Body of pancreas (tissue), 4 donors: ENCODE results near the gene MEIS3. TPM values are rescaled to one million over a fixed set of nuclear protein-coding genes. Genes with fewer than 3 reads are reported as not detected.
"Not testable (repeated sequence)": the region's sequence is repeated elsewhere in the genome, so short reads cannot be mapped to it uniquely, and the experiment has no call there.

Experiments used
- ATAC-seq: fragments of 150-250 bp; one replicate; pipeline ENCODE4 v1.9.1; 2016
- DNase-seq, 4 donors: peaks; one replicate each; pipeline ENCODE4 v3.0.0-alpha.2; 2019
- H3K27ac ChIP-seq, 4 donors: fragments of 200-600 bp; sonication (generic); 1 replicate in 3 of 4; 2 replicates in 1 of 4; pipeline versions ENCODE4 v1.5.1 to v1.6.1; 2016 to 2019; ENCODE audit warnings: mild to moderate bottlenecking in 1 of 4, mixed read lengths in 1 of 4, moderate library complexity in 1 of 4
- H3K27me3 ChIP-seq, 2 donors: fragments of 200-600 bp; sonication (generic); one replicate each; pipeline ENCODE4 v1.6.0; 2016; ENCODE audit warnings: mild to moderate bottlenecking in 1 of 2
- H3K36me3 ChIP-seq, 2 donors: fragments of 200-600 bp; sonication (generic); replicated peaks in 1 of 2; 2 replicates each; pipeline ENCODE4 v1.5.1; 2016; ENCODE audit warnings: low read depth in 2 of 2; ENCODE audit not compliant: insufficient read depth in 1 of 2
- H3K4me1 ChIP-seq: fragments of 200-600 bp; sonication (generic); one replicate; pipeline ENCODE4 v1.6.0; 2016
- H3K4me3 ChIP-seq, 2 donors: fragments of 200-600 bp; sonication (generic); 1 replicate in 1 of 2; 2 replicates in 1 of 2; pipeline ENCODE4 v1.5.1; 2016 to 2019
- H3K9me3 ChIP-seq, 3 donors: fragments of 200-600 bp; sonication (generic); 1 replicate in 2 of 3; 2 replicates in 1 of 3; pipeline ENCODE4 v1.5.1; 2016
- POLR2A ChIP-seq, 3 donors: fragments of 450-650 bp; IDR thresholded peaks; one replicate each; pipeline ENCODE4 v1.6.1; 2016; ENCODE audit warnings: antibody characterized with exemption in 3 of 3, mild to moderate bottlenecking in 2 of 3
- WGBS, 2 donors: methylation state at CpG; one replicate each; pipeline ENCODE4 v1.1.5; 2017; 5-methylcytosine and 5-hydroxymethylcytosine counted together
- intact Hi-C: fragments of 100-400 bp; cut with DNase I; formaldehyde crosslinking; loops from one replicate; pipeline ENCODE4 v1.15.1; 2023
- total RNA-seq, 2 donors: library from RNA; depleted of rRNA; stranded (reverse); fragments of >200 nt; gene quantifications; one replicate each; pipeline ENCODE4 v1.1.0, GENCODE V29; 2016
- TF ChIP-seq, protein P1 (sequence below), 7 experiments: fragments of 450-650 bp in 4 of 7; fragments of 200-600 bp in 3 of 7; sonication (generic) in 3 of 7; IDR thresholded peaks; one replicate each; pipeline ENCODE4 v1.5.1; 2016 to 2019; ENCODE audit warnings: antibody characterized with exemption in 7 of 7

MEIS3 gene
- total RNA-seq, 2 donors from 2014 or later = 1.3 to 2.3 TPM

DNA sequence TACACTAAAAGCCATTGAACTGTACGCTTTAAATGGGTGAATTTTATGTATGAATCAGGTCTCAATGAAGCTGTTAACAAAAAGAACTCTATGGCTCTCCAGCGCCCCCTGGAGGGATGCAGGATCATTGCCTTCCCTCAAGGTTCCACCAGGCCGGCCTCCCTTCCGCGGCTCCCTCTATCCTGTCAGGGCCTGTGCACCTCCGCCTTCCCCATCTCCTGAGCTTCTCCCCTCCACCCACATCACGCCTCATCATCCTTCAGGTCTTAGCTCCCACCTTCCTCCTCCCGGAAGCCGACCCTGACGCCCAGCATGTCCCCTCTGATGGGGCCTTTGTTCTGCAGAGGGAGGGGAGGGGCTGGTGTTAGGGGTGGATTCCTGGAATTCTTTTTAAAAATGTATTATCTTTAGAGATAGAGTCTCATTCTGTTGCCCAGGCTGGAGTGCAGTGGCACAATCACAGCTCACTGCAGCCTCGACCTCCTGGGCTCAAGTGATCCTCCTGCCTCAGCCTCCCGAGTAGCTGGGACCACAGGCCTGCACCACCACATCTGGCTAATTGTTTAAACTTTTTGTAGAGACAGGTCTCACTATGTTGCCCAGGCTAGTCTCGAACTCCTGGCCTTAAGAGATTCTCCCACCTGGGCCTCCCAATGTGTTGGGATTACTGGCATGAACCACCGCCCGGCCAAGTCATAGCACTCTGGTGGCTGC is 27.7 kb downstream of the MEIS3 start:
- Histone ChIP-seq H3K4me3 (no peak overlapping the region), H3K27ac (no peak overlapping the region), H3K27me3 (no peaks in the 10 kb centered on the region), H3K36me3 (no peaks in the 10 kb centered on the region), H3K9me3 (no peaks in the 10 kb centered on the region), H3K4me1 (no peaks in the 10 kb centered on the region)
- ATAC-seq (peak; percentile 64), DNase-seq (peak; percentile 72 to 75 (median 73))
- WGBS, 2 donors = 29 to 32% methylated on average over 15 of the region's 15 CpGs
- TF ChIP-seq POLR2A (IDR thresholded peaks at IDR 0.05) = no peak
- TF ChIP-seq, protein P1, sequence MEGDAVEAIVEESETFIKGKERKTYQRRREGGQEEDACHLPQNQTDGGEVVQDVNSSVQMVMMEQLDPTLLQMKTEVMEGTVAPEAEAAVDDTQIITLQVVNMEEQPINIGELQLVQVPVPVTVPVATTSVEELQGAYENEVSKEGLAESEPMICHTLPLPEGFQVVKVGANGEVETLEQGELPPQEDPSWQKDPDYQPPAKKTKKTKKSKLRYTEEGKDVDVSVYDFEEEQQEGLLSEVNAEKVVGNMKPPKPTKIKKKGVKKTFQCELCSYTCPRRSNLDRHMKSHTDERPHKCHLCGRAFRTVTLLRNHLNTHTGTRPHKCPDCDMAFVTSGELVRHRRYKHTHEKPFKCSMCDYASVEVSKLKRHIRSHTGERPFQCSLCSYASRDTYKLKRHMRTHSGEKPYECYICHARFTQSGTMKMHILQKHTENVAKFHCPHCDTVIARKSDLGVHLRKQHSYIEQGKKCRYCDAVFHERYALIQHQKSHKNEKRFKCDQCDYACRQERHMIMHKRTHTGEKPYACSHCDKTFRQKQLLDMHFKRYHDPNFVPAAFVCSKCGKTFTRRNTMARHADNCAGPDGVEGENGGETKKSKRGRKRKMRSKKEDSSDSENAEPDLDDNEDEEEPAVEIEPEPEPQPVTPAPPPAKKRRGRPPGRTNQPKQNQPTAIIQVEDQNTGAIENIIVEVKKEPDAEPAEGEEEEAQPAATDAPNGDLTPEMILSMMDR (IDR thresholded peaks at IDR 0.05) = peak; percentile 71 to 83 (median 81)
- intact Hi-C loops = no loop called here

DNA sequence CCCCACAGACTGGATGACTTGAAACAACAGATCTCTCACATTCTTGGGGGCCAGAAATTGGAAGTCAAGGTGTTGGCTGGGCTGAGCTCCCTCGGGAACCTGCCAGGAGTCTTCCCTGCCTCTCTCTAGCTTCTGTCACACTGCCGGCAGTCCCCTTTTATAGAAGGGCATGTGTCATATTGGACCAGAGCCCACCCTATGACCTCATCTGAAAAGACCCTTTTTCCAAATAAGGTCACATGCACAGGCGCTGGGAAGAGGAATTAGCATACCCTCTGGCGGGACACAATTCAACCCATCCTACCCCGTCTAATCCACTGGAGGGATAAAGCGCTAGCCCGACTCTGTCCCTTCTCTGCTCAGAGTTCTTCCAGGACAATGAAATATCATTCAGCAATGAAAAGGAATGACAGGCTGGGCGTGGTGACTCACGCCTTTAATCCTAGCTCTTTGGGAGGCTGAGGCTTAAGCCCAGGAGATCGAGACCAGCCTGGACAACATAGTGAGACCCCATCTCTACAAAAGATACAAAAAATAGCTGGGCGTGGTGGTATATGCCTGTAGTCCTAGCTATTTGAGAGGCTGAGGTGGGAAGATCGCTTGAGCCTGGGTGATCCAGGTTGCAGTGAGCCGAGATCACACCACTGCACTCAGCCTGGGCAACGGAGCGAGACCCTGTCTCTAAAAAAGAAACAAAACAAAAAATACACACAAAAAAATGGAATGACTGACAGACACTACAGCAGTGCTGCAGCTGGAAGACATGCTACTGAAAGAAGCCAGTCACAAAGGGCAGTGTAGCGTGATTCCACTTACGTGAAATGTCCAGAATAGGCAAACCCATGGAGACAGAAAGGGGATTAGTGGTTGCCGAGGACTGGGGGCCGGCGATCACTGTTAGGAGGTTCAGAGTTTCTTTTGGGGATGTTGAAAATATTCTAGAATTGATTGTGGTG is 28.5 kb downstream of the MEIS3 start:
- no peak overlapping the region for H3K27ac ChIP-seq
- 59 to 64% methylated on average over 18 to 20 of the region's 20 CpGs for WGBS, 2 donors
- no peaks in the 10 kb centered on the region for H3K27me3 ChIP-seq
- TF ChIP-seq POLR2A (IDR thresholded peaks at IDR 0.05) = no peak
- TF ChIP-seq, protein P1 (IDR thresholded peaks at IDR 0.05) = no peak
- H3K9me3 ChIP-seq = no peaks in the 10 kb centered on the region
- H3K4me3 ChIP-seq = no peak overlapping the region
- ATAC-seq (no peak), DNase-seq (no peak)
- intact Hi-C loops = no loop called here
- no peaks in the 10 kb centered on the region for H3K36me3 ChIP-seq
- H3K4me1 ChIP-seq = no peaks in the 10 kb centered on the region

DNA sequence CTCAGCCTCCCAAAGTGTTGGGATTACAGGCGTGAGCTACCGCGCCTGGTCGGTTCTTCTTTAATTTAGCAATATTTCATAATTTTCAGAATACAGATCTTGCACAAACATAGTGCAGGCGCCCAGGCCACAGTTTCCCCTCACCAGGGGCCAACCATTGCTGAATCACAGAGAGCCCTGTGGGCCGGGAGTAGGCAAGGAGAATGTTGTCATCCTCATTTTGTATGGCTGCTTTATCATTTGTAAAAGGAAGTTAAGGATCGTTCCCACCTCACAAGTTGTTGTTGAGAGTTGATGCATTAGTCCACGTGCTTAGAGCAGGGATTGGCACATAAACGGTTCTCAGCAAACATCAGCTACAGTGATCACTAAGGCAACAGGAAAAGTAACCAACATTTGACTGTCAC is 30.2 kb downstream of the MEIS3 start:
- peak in 1 of 4 donors; percentile 61 for DNase-seq
- H3K27ac ChIP-seq = peak overlapping the region in 1 of 4 donors; percentile 58

DNA sequence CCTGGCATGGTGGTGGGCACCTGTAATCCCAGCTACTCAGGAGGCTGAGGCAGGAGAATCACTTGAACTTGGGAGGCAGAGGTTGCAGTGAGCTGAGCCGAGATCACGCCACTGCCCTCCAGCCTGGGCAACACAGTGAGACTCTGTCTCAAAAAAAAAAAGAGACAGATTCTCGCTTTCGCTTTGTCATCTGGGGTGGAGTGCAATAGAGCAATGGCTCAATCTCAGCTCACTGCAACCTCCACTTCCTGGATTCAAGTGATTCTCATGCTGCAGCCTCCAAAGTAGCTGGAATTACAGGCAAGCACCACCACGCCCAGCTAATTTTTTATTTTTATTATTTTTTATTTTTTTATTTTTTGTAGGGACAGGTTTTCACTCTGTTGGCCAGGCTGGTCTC is 30.6 kb downstream of the MEIS3 start:
- not testable (repeated sequence) for H3K36me3 ChIP-seq, DNase-seq, H3K27me3 ChIP-seq, H3K4me1 ChIP-seq, H3K4me3 ChIP-seq, ATAC-seq, H3K9me3 ChIP-seq
- WGBS, 2 donors = 74 to 87% methylated on average over 5 of the region's 5 CpGs
- H3K27ac ChIP-seq = peak overlapping the region in 1 of 4 donors; percentile 58
- intact Hi-C loops = loop anchor here (10.0 kb wide), 1 partner anchor 94 kb away; no protein-coding TSS in a partner anchor

More for the DNA sequence above, 30.2 kb downstream of the MEIS3 start:
- 54 to 62% methylated on average over 9 of the region's 9 CpGs for WGBS, 2 donors
- H3K4me1 ChIP-seq = no peaks in the 10 kb centered on the region
- no peak for ATAC-seq
- H3K36me3 ChIP-seq = no peaks in the 10 kb centered on the region
- intact Hi-C loops = loop anchor here (10.0 kb wide), 1 partner anchor 94 kb away; no protein-coding TSS in a partner anchor
- TF ChIP-seq, protein P1 (IDR thresholded peaks at IDR 0.05) = no peak
- TF ChIP-seq POLR2A (IDR thresholded peaks at IDR 0.05) = no peak
- H3K4me3 ChIP-seq = no peak overlapping the region
- H3K9me3 ChIP-seq = no peaks in the 10 kb centered on the region
- no peaks in the 10 kb centered on the region for H3K27me3 ChIP-seq

DNA sequence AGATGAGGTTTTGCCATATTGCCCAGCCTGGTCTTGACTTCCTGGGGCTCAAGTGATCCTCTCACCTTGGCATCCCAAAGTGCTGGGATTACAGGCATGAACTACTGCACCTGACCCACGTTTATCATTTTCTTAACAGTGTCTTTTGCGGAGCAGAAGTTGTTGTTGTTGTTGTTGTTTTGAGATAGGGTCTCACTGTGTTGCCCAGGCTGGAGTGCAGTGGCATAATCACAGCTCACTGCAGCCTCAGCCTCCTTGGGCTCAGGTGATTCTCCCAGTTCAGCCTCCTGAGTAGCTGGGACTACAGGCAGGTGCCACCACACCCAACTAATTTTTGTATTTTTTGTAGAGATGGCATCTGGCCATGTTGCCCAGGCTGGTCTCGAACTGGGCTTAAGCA is 31.7 kb downstream of the MEIS3 start:
- H3K27ac ChIP-seq, DNase-seq, H3K36me3 ChIP-seq, H3K9me3 ChIP-seq, H3K27me3 ChIP-seq, H3K4me3 ChIP-seq, H3K4me1 ChIP-seq, ATAC-seq: not testable (repeated sequence)
- WGBS, 2 donors = 58 to 62% methylated on average over 3 of the region's 3 CpGs
- intact Hi-C loops = loop anchor here (10.0 kb wide), 1 partner anchor 93 kb away; no protein-coding TSS in a partner anchor

DNA sequence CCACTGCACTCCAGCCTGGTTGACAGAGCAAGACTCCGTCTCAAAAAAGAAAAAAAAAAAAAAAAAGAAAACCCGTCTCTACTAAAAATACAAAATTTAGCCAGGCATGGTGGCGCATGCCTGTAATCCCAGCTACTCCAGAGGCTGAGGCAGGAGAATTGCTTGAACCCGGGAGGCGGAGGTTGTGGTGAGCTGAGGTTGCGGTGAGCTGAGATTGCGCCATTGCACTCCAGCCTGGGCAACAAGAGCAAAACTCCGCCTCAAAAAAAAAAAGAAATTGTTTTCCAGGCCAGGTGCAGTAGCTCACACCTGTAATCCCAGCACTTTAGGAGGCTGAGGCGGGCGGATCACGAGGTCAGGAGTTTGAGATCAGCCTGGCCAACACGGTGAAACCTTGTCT is 32.7 kb downstream of the MEIS3 start:
- H3K36me3 ChIP-seq, DNase-seq, H3K27ac ChIP-seq, H3K4me3 ChIP-seq, H3K27me3 ChIP-seq, H3K9me3 ChIP-seq, H3K4me1 ChIP-seq, ATAC-seq: not testable (repeated sequence)
- 76 to 82% methylated on average over 12 of the region's 12 CpGs for WGBS, 2 donors
- intact Hi-C loops = loop anchor here (10.0 kb wide), 1 partner anchor 92 kb away; no protein-coding TSS in a partner anchor

DNA sequence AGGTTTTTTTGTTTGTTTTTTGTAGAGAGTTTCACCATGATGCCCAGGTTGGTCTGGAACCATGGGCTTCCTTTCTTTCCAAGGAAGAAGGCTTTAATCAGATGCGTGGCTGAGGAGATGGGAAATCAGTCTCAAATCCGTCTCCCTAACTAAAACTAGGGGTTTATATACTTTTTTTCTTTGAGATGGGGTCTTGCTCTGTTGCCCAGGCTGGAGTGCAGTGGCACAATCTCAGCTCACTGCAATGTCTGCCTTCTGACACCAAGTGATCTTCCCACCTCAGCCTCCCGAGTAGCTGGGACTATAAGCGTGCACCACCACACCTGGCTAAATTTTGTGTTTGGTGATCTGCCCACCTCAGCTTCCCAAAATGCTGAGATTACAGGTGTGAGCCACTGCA is 34.8 kb downstream of the MEIS3 start:
- not testable (repeated sequence) for DNase-seq, H3K9me3 ChIP-seq, H3K27ac ChIP-seq, H3K4me1 ChIP-seq, H3K27me3 ChIP-seq, ATAC-seq, H3K4me3 ChIP-seq
- WGBS, 2 donors = 78 to 79% methylated on average over 4 of the region's 4 CpGs
- intact Hi-C loops = loop anchor here (10.0 kb wide), 1 partner anchor 90 kb away; no protein-coding TSS in a partner anchor
- H3K36me3 ChIP-seq = peaks cover 0 to 18% of the 10 kb centered on the region in 2 donors

DNA sequence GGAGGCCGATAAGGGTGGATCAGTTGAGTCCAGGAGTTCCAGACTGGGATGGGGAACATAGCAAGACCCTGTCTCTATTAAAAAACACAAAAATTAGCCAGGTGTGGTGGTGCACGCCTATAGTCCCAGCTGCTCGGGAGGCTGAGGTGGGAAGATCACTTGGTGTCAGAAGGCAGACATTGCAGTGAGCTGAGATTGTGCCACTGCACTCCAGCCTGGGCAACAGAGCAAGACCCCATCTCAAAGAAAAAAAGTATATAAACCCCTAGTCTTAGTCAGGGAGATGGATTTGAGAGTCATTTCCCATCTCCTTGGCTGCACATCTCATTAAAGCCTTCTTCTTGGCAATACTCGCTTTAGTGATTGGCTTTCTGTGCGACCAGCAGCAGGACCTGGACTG is 35.4 kb downstream of the MEIS3 start:
- peaks cover 0 to 20% of the 10 kb centered on the region in 2 donors for H3K36me3 ChIP-seq
- DNase-seq, ATAC-seq, H3K4me3 ChIP-seq, H3K9me3 ChIP-seq, H3K4me1 ChIP-seq, H3K27ac ChIP-seq, H3K27me3 ChIP-seq: not testable (repeated sequence)
- intact Hi-C loops = loop anchor here (10.0 kb wide), 1 partner anchor 89 kb away; no protein-coding TSS in a partner anchor
- 82 to 90% methylated on average over 5 of the region's 5 CpGs for WGBS, 2 donors
